ENCODE results near the gene BNC2. TPM values are rescaled to one million over a fixed set of nuclear protein-coding genes. Genes with fewer than 3 reads are reported as not detected.

BNC2 gene
- total RNA-seq, 1 donor from 2014 or later, result 2.4 TPM

GRCh38 chr9:16868701-16869100, 1.8 kb downstream of the BNC2 start:
- Histone ChIP-seq H3K36me3 (no peaks in the 10 kb centered on the region), H3K4me2 (no peak overlapping the region), H3K79me2 (ENCODE audit: low read depth) (no peaks in the 10 kb centered on the region), H3K27me3 (peaks cover 65% of the 10 kb centered on the region), H3K4me1 (no peaks in the 10 kb centered on the region), H2AFZ (replicated peaks) (no peak overlapping the region), H4K20me1 (ENCODE audit: low read depth) (peaks cover 5% of the 10 kb centered on the region), H3K4me3 (no peak overlapping the region), H3K9me3 (ENCODE audit: low read depth) (no peaks in the 10 kb centered on the region), H3F3A (ENCODE audit: low read depth) (peaks cover 20% of the 10 kb centered on the region), H3K9ac (no peak overlapping the region), H3K27ac (no peak overlapping the region)
- no peak for DNase-seq (ENCODE audit: low spot score)
- no peaks in the 10 kb centered on the region for H3K36me3 Mint-ChIP-seq
- H3K27ac Mint-ChIP-seq, result no peak overlapping the region
- H3K9me3 Mint-ChIP-seq, result no peaks in the 10 kb centered on the region
- TF ChIP-seq EZH2 (IDR thresholded peaks at IDR 0.05), result no peak
- peak; percentile 15 for TF ChIP-seq EZH2phosphoT487 (IDR thresholded peaks at IDR 0.05)
- no peak for TF ChIP-seq CTCF (IDR thresholded peaks at IDR 0.05)
- H3K4me3 Mint-ChIP-seq, result peak overlapping the region; percentile 99
- H3K27me3 Mint-ChIP-seq (ENCODE audit: insufficient read depth, low read depth), result peaks cover 18% of the 10 kb centered on the region
- peaks cover 51% of the 10 kb centered on the region for H3K4me1 Mint-ChIP-seq

- peaks cover 55% of the 10 kb centered on the region for H3K27me3 ChIP-seq
- Mint-ChIP-seq H3K9me3 (no peaks in the 10 kb centered on the region), H3K4me3 (peak overlapping the region; percentile 10), H3K27ac (no peak overlapping the region), H3K4me1 (peaks cover 51% of the 10 kb centered on the region), H3K27me3 (ENCODE audit: insufficient read depth, low read depth) (peaks cover 17% of the 10 kb centered on the region), H3K36me3 (no peaks in the 10 kb centered on the region)
- H3K9me3 ChIP-seq (ENCODE audit: low read depth), result no peaks in the 10 kb centered on the region
- H3K79me2 ChIP-seq (ENCODE audit: low read depth), result no peaks in the 10 kb centered on the region
- H3F3A ChIP-seq (ENCODE audit: low read depth), result peaks cover 20% of the 10 kb centered on the region
- no peak overlapping the region for H2AFZ ChIP-seq (replicated peaks)
- no peak overlapping the region for H3K9ac ChIP-seq
- H3K4me2 ChIP-seq, result no peak overlapping the region
- no peaks in the 10 kb centered on the region for H3K4me1 ChIP-seq
- peak; percentile 9 for DNase-seq (ENCODE audit: low spot score)
- no peaks in the 10 kb centered on the region for H3K36me3 ChIP-seq
- no peak overlapping the region for H3K4me3 ChIP-seq
- H4K20me1 ChIP-seq (ENCODE audit: low read depth), result peaks cover 5% of the 10 kb centered on the region
- no peak overlapping the region for H3K27ac ChIP-seq
- TF ChIP-seq EZH2 (IDR thresholded peaks at IDR 0.05) (no peak), EZH2phosphoT487 (IDR thresholded peaks at IDR 0.05) (no peak), CTCF (IDR thresholded peaks at IDR 0.05) (no peak)
These were observed 2.7 kb downstream of the BNC2 start for GRCh38 chr9:16867576-16868311.

GRCh38 chr9:16866587-16866986, 3.9 kb downstream of the BNC2 start:
- no peaks in the 10 kb centered on the region for H3K79me2 ChIP-seq (ENCODE audit: low read depth)
- no peak overlapping the region for H3K9ac ChIP-seq
- H2AFZ ChIP-seq (replicated peaks), result no peak overlapping the region
- H3K4me3 ChIP-seq, result no peak overlapping the region
- peaks cover 5% of the 10 kb centered on the region for H4K20me1 ChIP-seq (ENCODE audit: low read depth)
- no peaks in the 10 kb centered on the region for H3K4me1 ChIP-seq
- no peaks in the 10 kb centered on the region for H3K36me3 Mint-ChIP-seq
- H3F3A ChIP-seq (ENCODE audit: low read depth), result peaks cover 14% of the 10 kb centered on the region
- H3K27ac ChIP-seq, result no peak overlapping the region
- no peak overlapping the region for H3K27ac Mint-ChIP-seq
- TF ChIP-seq CTCF (IDR thresholded peaks at IDR 0.05) (no peak), EZH2phosphoT487 (IDR thresholded peaks at IDR 0.05) (no peak), EZH2 (IDR thresholded peaks at IDR 0.05) (no peak)
- no peak overlapping the region for H3K4me3 Mint-ChIP-seq
- H3K4me2 ChIP-seq, result no peak overlapping the region
- no peaks in the 10 kb centered on the region for H3K36me3 ChIP-seq
- peaks cover 12% of the 10 kb centered on the region for H3K27me3 Mint-ChIP-seq (ENCODE audit: insufficient read depth, low read depth)
- peaks cover 44% of the 10 kb centered on the region for H3K27me3 ChIP-seq
- no peaks in the 10 kb centered on the region for H3K9me3 ChIP-seq (ENCODE audit: low read depth)
- peaks cover 51% of the 10 kb centered on the region for H3K4me1 Mint-ChIP-seq
- DNase-seq (ENCODE audit: low spot score), result no peak
- no peaks in the 10 kb centered on the region for H3K9me3 Mint-ChIP-seq
